ENCODE measurements around the gene HELQ. TPM values are rescaled to one million over a fixed set of nuclear protein-coding genes. Genes with fewer than 3 reads are reported as not detected.
A peak's percentile ranks its signal among the peaks of the same experiment; 100 is the strongest.

Gene HELQ
- total and polyA plus RNA-seq, 2 of the 13 experiments (the other 11 are each of a cell fraction or from before 2014, with no cell fraction given): 6.6 to 10.8 TPM

DNA sequence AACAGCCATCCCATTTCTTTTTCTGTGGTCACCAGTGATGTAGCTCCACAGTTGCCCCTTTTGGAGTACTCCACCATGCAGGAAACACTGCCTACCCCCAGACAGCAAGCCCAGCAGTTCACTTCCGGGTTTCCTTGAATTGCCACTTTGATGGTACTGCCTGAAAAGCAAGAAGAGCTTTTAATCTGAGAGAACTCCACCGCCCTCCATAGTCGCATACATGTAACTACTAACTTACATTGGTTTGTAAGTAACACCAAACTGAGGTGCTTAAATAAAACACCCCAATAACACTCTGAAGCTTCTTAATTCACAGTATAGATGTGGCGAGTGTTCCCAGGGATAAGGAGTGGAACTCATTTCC is 67.3 kb downstream of the HELQ start (continued):
- no peak for TF ChIP-seq ZSCAN21 (CRISPR knock-in tag; IDR thresholded peaks at IDR 0.05; ENCODE audit: borderline replicate concordance)
- TF ChIP-seq, protein P1, sequence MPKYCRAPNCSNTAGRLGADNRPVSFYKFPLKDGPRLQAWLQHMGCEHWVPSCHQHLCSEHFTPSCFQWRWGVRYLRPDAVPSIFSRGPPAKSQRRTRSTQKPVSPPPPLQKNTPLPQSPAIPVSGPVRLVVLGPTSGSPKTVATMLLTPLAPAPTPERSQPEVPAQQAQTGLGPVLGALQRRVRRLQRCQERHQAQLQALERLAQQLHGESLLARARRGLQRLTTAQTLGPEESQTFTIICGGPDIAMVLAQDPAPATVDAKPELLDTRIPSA (CRISPR knock-in tag; IDR thresholded peaks at IDR 0.05; ENCODE audit: borderline replicate concordance): no peak
- no peak for TF ChIP-seq NBN (conservative IDR thresholded peaks at IDR 0.05)
- TF ChIP-seq, protein P2, sequence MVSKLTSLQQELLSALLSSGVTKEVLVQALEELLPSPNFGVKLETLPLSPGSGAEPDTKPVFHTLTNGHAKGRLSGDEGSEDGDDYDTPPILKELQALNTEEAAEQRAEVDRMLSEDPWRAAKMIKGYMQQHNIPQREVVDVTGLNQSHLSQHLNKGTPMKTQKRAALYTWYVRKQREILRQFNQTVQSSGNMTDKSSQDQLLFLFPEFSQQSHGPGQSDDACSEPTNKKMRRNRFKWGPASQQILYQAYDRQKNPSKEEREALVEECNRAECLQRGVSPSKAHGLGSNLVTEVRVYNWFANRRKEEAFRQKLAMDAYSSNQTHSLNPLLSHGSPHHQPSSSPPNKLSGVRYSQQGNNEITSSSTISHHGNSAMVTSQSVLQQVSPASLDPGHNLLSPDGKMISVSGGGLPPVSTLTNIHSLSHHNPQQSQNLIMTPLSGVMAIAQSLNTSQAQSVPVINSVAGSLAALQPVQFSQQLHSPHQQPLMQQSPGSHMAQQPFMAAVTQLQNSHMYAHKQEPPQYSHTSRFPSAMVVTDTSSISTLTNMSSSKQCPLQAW (CRISPR knock-in tag; IDR thresholded peaks at IDR 0.05): no peak

DNA sequence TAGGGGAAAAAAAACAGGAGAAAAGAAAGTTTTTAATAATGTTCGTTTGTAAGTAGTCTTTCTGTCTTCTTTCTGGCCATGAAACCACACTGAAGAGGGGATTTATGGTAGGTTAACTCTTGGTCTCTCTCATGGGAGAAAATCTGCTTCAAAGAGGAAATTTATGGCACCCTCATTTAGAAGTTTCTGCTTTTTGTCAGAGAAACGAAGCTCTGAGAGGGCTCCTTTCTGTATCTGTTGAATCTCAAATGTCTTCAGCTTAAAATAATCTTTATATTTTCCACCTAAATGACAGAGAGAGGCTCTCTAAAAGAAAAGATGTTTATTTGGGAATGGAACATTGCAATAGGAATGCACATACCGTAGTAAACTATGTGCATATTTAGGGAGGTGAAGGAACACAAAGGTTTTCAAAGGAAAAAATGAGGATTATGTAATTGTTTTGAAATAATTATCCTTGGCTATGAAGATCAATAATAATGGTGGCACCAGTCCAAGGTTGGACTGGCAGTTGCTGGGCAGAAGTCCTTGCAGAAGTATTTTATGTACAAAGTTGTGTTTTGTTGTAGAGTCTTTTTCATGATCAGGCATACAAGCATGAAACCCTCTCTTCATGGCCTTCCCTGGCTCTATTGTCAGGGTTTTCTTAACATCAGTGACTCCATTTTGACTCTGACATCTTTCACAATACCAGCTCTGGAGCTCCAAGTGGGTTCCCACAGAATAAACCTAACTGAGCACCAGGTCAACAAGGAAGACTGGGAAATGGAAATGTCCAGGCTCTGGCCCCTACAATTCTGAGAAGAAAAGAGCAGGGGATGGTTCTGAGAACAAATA is 67.9 kb downstream of the HELQ start:
- Histone ChIP-seq H3K79me2 (ENCODE audit: insufficient read depth, low read length) (no peaks in the 10 kb centered on the region), H3K27ac (ENCODE audit: extremely low read length, insufficient read depth, low read length) (no peak overlapping the region), H2AFZ (ENCODE audit: low read length) (no peak overlapping the region), H3K27me3 (ENCODE audit: control insufficient read depth in 1 of 2, insufficient read depth in 2 of 2, low read length in 2 of 2) (no peaks in the 10 kb centered on the region), H3K4me1 (ENCODE audit: insufficient read depth, low read length) (peaks cover 20% of the 10 kb centered on the region), H3K9ac (ENCODE audit: insufficient read depth, low read depth, low read length) (no peak overlapping the region), H4K20me1 (ENCODE audit: insufficient read depth, low read length) (no peaks in the 10 kb centered on the region), H3K4me3 (replicated peaks in 1 of 3; ENCODE audit: insufficient read depth in 1 of 3, low read depth in 2 of 3, low read length in 3 of 3) (no peak overlapping the region), H3K4me2 (ENCODE audit: low read depth, low read length) (no peak overlapping the region), H3K9me3 (ENCODE audit: low read length) (no peaks in the 10 kb centered on the region), H3K36me3 (replicated peaks in 1 of 2; ENCODE audit: control insufficient read depth in 1 of 2, insufficient read depth in 2 of 2, low read length in 2 of 2) (no peaks in the 10 kb centered on the region)
- ChIA-PET POLR2A (no interaction called here), CTCF (ENCODE audit: low intra/inter-chr PET ratio, low total read pairs) (no interaction called here)
- no peak for FAIRE-seq
- in situ Hi-C loops (cut with HindIII; ENCODE audit: extremely low pct_ligation_motif_present, low pct_unique_long_range_greater_than_20kb): no loop called here
- 3% methylated on average over 3 of the region's 3 CpGs for WGBS (ENCODE audit: low lambda C conversion rate)
- BruUV-seq (replicated peaks): no TSS peak
- peak; percentile 57; the same call in 1 of the 2 replicates for TF ChIP-seq RFX5 (IDR thresholded peaks at IDR 0.05; ENCODE audit: low read depth, low read length)
- no peak for TF ChIP-seq ZNF83 (CRISPR knock-in tag; IDR thresholded peaks at IDR 0.05; ENCODE audit: borderline replicate concordance)
- no peak for DNase-seq (ENCODE audit: low spot score)
- no peak for ATAC-seq
- intact Hi-C loops (cut with micrococcal nuclease; ENCODE audit: unreplicated experiment): no loop called here
